NCI-H146 (cell line): ENCODE measurements around the gene TMEM61.
"Not testable (repeated sequence)": the region's sequence is repeated elsewhere in the genome, so short reads cannot be mapped to it uniquely, and the experiment has no call there.

Source experiments
- DNase-seq: peaks from one replicate; lab custom pipeline; 2025; lab: John Stamatoyannopoulos, UW

Gene TMEM61

GRCh38 chr1:55001311-55001710 is 20.9 kb downstream of the TMEM61 start:
- no peak for DNase-seq

GRCh38 chr1:55002686-55003085 is 22.3 kb downstream of the TMEM61 start:
- DNase-seq, result no peak

DNA sequence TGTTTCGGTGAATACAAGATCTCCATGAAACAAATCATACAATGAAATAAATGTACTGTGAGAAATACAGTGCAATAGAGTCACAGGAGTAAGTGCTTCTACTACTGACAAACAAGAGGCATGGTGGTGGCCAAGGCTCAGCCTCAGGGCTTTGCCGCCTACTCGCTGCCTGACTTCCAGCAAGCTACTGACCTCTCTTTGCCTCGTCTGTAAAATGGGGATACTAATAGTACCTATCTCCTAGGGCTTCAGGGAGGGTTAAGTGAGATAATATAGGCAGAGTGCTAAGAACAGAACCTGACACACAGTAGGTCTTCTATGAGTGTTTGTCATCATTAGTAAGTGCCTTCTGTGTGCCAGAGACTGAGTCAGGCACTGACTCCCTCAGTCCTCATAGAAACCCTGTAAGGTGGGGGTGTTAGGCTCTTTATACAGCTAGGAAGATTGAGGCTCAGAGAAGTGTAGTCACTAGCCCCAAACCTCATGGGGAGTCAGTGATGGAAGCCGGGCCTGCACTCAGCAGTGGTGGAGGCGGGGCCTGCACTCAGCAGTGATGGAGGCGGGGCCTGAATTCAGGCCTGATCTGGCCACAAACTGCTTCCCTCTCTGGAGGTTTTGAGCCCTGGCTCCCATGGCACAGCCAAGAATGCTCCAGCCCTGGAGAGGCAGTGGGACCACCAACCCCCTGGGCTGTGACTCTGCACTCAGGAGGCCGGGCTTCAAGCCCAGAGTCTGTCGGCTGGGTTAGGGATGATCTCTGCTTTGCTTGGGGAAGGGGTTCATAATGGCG is 25.1 kb downstream of the TMEM61 start:
- no peak for DNase-seq

DNA sequence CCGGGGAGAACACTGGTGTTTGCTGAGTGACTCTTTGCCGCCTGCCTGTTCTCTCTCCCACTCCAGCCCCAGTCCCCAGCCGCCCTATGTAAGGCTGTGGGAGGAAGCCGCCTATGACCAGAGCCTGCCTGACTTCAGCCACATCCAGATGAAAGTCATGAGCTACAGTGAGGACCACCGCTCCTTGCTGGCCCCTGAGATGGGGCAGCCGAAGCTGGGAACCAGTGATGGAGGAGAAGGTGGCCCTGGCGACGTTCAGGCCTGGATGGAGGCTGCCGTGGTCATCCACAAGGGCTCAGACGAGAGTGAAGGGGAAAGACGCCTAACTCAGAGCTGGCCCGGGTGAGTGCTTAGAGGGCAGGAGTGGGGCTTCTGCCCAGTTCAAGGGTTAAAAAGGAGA is 26.5 kb downstream of the TMEM61 start:
- DNase-seq, result no peak

- no peak for DNase-seq
These were observed 27.2 kb downstream of the TMEM61 start for GRCh38 chr1:55007625-55008024.

GRCh38 chr1:55010194-55010886 is 29.9 kb downstream of the TMEM61 start:
- no peak for DNase-seq

DNA sequence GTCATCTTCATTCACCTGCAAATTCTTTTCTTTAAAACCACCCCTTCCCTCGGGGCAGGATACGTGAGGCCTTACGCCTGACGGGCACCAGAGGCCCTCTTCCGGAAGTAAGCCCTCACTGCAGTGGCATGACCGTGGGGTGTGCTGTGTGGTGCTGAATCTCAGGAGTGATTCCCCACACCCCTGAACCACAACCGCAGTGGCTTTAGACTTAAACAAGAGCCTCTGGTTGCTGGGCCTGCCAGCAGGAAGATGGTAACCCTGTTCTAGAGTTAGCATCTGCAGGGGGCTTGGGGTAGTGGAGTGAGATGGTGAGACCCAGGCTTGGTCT is 30.4 kb downstream of the TMEM61 start:
- no peak for DNase-seq

DNA sequence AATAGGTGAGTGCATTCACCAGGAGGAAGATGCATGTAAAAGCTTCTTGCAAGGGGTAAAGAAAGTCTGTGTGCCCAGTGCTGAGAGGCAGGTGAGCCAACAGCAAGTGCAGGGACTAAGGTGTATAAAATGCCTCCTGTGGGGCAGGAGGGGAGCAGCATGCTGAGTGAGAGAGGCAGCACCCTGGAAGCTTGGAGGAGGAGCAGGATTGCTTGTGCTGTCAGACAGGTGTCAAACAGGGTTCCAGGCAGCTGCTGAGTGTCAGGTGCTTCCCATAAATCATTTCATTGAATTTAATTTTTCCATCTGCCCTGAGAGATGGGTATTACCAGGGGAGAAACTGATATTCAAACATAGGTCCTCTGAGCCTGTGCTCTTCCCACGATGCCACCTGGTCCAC is 32.2 kb downstream of the TMEM61 start:
- DNase-seq, result peak; percentile 80

DNA sequence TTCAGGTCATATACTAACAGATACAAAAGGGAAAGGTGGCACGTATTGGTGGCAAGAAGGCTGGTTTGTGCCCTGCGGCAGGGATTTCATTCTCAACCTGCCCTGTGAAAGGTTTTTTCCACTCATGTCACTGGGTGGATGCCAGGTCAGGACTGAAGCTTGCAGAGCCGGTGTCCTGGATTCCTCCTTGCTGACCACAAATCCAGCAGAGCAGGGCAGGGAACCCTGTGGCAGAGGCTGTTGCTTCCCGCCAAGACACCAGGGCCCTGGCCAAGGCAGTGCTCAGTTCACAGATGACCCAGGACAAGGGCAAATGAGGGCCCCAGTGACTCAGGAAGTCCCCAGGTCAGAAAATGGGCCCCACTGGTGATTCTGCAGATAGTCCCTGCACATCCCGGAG is 34.7 kb downstream of the TMEM61 start:
- DNase-seq, result no peak

DNA sequence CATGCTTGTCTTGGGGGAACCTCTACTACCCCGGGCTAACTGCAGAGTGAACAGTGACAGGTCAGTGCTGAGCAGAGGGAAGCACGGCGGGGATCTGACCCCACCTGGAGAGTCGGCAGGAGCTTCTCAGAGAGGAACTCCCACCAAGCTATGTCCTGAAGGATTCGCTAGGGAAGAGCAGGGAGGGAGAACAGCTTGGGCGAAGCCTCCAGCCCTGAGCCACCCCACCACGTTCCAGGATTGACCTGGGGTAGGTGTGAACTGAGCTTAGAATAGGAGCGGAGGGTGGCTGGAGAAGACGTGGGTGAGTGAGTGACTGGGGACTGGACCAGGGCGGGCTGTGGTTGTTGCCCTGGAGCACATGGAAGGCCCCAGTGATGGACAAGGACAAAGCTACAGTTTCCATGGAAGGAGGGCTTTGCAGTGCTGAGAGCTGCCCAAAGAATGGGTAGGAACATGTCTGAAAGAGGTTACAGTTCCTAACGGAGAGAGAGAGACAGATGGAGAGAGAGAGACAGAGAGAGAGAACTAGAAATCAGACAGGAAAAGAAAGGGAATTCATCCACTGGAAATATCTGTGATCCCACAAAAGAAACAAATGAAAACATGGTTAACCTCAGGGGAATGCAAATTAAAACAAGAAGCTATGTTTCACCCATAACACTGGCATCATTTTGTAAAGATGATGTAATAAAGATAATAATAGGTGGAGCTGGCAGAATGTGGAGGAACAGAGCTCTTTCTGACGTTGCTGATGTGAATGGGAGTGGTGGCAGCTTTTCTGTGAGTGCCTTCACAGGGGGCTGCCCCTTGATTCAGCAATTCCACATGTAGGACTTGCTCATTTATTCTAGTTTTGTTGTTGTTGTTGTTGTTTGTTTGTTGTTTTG is 35.5 kb downstream of the TMEM61 start:
- no peak for DNase-seq

DNA sequence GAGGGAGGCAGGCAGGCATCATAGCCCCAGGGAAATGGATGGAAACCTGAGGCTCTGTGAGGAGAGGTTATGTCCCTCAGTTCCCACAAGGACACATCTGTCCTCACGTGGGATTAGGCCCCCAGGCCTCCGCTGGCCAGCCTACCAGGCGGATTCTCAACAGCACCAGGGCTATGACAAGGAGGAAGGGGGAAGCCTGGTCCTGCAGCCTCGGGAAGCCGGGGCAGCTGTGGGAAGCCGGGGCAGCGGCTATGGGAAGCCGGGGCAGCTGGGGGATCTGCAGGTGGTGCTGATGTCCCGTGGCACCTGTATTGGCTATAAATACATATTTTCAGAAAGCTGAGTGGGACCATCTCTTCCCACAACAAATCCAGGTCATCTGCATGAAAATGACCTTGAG is 38.0 kb downstream of the TMEM61 start:
- DNase-seq, result no peak

GRCh38 chr1:55021942-55022546 is 41.6 kb downstream of the TMEM61 start:
- DNase-seq, result peak; percentile 94

GRCh38 chr1:55024163-55024562 is 43.7 kb downstream of the TMEM61 start:
- not testable (repeated sequence) for DNase-seq

DNA sequence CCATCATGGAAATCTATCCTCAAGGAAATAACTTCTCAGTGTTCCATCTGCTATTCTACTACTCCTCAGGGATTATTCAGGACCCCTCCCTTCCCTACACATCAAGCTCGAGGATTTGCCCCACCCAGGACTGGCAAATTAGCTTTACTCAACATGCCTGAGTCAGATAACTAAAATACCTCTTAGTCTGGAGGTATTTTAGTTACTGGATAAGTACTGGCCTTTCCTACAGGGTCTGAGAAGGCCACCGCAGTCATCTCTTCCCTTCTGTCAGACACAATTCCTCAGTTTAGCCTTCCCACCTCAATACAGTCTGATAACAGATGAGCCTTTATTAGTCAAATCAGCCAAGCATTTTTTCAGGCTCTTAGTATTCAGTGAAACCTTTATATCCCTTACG is 46.3 kb downstream of the TMEM61 start:
- not testable (repeated sequence) for DNase-seq

- not testable (repeated sequence) for DNase-seq
These were observed 50.7 kb downstream of the TMEM61 start for GRCh38 chr1:55031098-55031497.

GRCh38 chr1:55033265-55033614 is 52.8 kb downstream of the TMEM61 start:
- DNase-seq, result no peak

- no peak for DNase-seq
These were observed 54.2 kb downstream of the TMEM61 start for GRCh38 chr1:55034476-55035133.

DNA sequence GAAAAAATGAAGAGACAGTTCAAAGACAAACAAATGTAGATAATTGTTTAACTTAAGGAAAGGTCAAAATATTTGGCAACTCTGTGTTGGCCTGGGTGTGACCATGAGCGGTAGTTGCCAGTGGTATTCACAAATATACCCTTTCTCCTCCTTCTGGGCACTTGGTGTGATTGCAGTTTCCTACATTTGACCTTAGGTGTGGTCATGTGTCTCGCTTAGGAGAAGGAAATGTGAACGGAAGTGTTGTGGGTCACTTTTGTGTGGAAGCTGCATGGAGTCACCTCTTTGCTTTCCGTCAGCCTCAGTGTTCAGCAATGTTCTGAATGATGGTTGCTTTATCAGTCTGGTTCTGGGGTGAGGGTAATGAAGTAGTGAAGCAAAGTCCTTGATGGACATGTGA is 55.5 kb downstream of the TMEM61 start:
- no peak for DNase-seq

GRCh38 chr1:55037733-55038551 is 57.5 kb downstream of the TMEM61 start:
- no peak for DNase-seq

- no peak for DNase-seq
These were observed 58.1 kb downstream of the TMEM61 start for GRCh38 chr1:55038552-55038838.

GRCh38 chr1:55038974-55039341 is 58.5 kb downstream of the TMEM61 start:
- no peak for DNase-seq
